Ovary (tissue), 9 donors: ENCODE measurements around the gene HLCS. TPM values are rescaled to one million over a fixed set of nuclear protein-coding genes. Genes with fewer than 3 reads are reported as not detected.

ENCODE experiments used
- DNase-seq, 5 donors: peaks; one replicate each; pipeline ENCODE4 v3.0.0-alpha.2; 2019 to 2020
- H3K27ac ChIP-seq, 2 donors: fragments of 200-600 bp; one replicate each; pipeline versions ENCODE4 v1.5.1 to v1.8.0; 2019 to 2022
- H3K27me3 ChIP-seq: fragments of 200-600 bp; one replicate; pipeline ENCODE4 v1.8.0; 2022
- H3K36me3 ChIP-seq: fragments of 200-600 bp; sonication (generic); one replicate; pipeline ENCODE4 v1.5.1; 2019
- H3K4me1 ChIP-seq: one replicate; pipeline ENCODE4 v1.8.1; 2013; ENCODE audit warnings: mild to moderate bottlenecking, moderate library complexity; ENCODE audit not compliant: insufficient read depth
- H3K4me3 ChIP-seq: fragments of 200-600 bp; sonication (generic); one replicate; pipeline ENCODE4 v1.5.1; 2017
- H3K9me3 ChIP-seq, 2 donors: fragments of 200-600 bp in 1 of 2; sonication (generic) in 1 of 2; one replicate each; pipeline versions ENCODE4 v1.5.1 to v1.8.1; 2013 to 2019; ENCODE audit warnings: mild to moderate bottlenecking in 1 of 2, moderate library complexity in 1 of 2
- CTCF ChIP-seq, 3 donors: fragments of 450-650 bp in 2 of 3; fragments of 200-600 bp in 1 of 3; IDR thresholded peaks; one replicate each; pipeline versions ENCODE4 v1.5.1 to v1.8.0; 2016 to 2022; ENCODE audit warnings: antibody characterized with exemption in 3 of 3, mild to moderate bottlenecking in 1 of 3
- EP300 ChIP-seq: sonication (generic); formaldehyde crosslinking; IDR thresholded peaks from one replicate; pipeline ENCODE4 v1.6.1; 2017; ENCODE audit warnings: antibody characterized with exemption
- POLR2A ChIP-seq: fragments of 450-650 bp; IDR thresholded peaks from one replicate; pipeline ENCODE4 v1.6.1; 2017; ENCODE audit warnings: antibody characterized with exemption, mild to moderate bottlenecking, moderate library complexity
- WGBS, 3 donors: extraction: QIAGEN DNeasy Blood & Tissue Kit in 1 of 3; methylation state at CpG; one replicate each; pipeline versions ENCODE4 v1.1.5 to v1.1.7; 2013 to 2017; 5-methylcytosine and 5-hydroxymethylcytosine counted together
- intact Hi-C, 4 donors: fragments of 100-400 bp; cut with DNase I; formaldehyde crosslinking; loops; one replicate each; pipeline versions ENCODE4 v1.11.0 to v1.15.1; 2022 to 2023
- polyA plus RNA-seq, 2 donors: library from polyadenylated mRNA; stranded (reverse); fragments of 200-250 nt in 1 of 2; fragments of 350-450 nt in 1 of 2; fragmentation: Illumina TruSeq in 1 of 2; extraction: RNeasy Lipid Tissue Mini Kit (QIAGEN cat#74804) in 1 of 2; gene quantifications; one replicate each; pipeline ENCODE4 v1.2.3, GENCODE V29; 2013 to 2014
- total RNA-seq, 7 donors: library from RNA; depleted of rRNA in 2 of 7; stranded (reverse); fragments of >200 nt in 2 of 7; fragmentation: NEBNext Ultra II Directional in 3 of 7; extraction: Animal tissue kit (Norgen Biotek cat#: 25700) in 3 of 7; gene quantifications; one replicate each; pipeline versions ENCODE4 v1.1.0 to v1.2.4, GENCODE V29; 2016 to 2023
- donor health status: DM: no; HTN: no; CAD: no; lungs with moderate emphysema.
- donor health status: DM: no; HTN: no; CAD: no.
- donor health status: Bipolar disorder and iron deficiency.
- donor health status: DM: yes; HTN: yes; CAD: no.
- donor health status: DM: no; HTN: no; CAD: no.
- donor health status: DM: yes; HTN: yes; CAD: no.

The HLCS gene
- total and polyA plus RNA-seq, 9 donors = 4.0 to 20.3 (median 12.4) TPM

- no peak for DNase-seq
- H3K9me3 ChIP-seq = no peaks in the 10 kb centered on the region
- H3K4me1 ChIP-seq = no peaks in the 10 kb centered on the region
- no peak overlapping the region for H3K4me3 ChIP-seq
- H3K27ac ChIP-seq = no peak overlapping the region
- intact Hi-C loops = no loop called here
- H3K27me3 ChIP-seq = no peaks in the 10 kb centered on the region
- WGBS, 3 donors = 51 to 69% (median 58%) methylated on average over 3 of the region's 3 CpGs
- H3K36me3 ChIP-seq = no peaks in the 10 kb centered on the region
- no peak for TF ChIP-seq CTCF (IDR thresholded peaks at IDR 0.05)
These were observed 62.3 kb downstream of the HLCS start for GRCh38 chr21:36904093-36904666.

GRCh38 chr21:36902793-36903192, 63.7 kb downstream of the HLCS start:
- no peaks in the 10 kb centered on the region for H3K27me3 ChIP-seq
- intact Hi-C loops = no loop called here
- no peak overlapping the region for H3K4me3 ChIP-seq
- no peak for DNase-seq
- no peaks in the 10 kb centered on the region for H3K36me3 ChIP-seq
- no peaks in the 10 kb centered on the region for H3K4me1 ChIP-seq
- no peaks in the 10 kb centered on the region for H3K9me3 ChIP-seq
- no peak for TF ChIP-seq EP300
- no peak for TF ChIP-seq POLR2A
- no peak for TF ChIP-seq CTCF (IDR thresholded peaks at IDR 0.05)
- WGBS, 3 donors = 75 to 83% (median 81%) methylated on average over 5 of the region's 5 CpGs
- no peak overlapping the region for H3K27ac ChIP-seq

- no peak overlapping the region for H3K4me3 ChIP-seq
- H3K27me3 ChIP-seq = no peaks in the 10 kb centered on the region
- TF ChIP-seq CTCF (IDR thresholded peaks at IDR 0.05) (no peak), POLR2A (no peak), EP300 (no peak)
- no peaks in the 10 kb centered on the region for H3K9me3 ChIP-seq
- H3K27ac ChIP-seq = no peak overlapping the region
- WGBS, 3 donors = 92 to 96% (median 93%) methylated on average over 8 of the region's 8 CpGs
- H3K4me1 ChIP-seq = no peaks in the 10 kb centered on the region
- intact Hi-C loops = no loop called here
- DNase-seq = no peak
- no peaks in the 10 kb centered on the region for H3K36me3 ChIP-seq
These were observed 64.1 kb downstream of the HLCS start for GRCh38 chr21:36902331-36902730.

DNA sequence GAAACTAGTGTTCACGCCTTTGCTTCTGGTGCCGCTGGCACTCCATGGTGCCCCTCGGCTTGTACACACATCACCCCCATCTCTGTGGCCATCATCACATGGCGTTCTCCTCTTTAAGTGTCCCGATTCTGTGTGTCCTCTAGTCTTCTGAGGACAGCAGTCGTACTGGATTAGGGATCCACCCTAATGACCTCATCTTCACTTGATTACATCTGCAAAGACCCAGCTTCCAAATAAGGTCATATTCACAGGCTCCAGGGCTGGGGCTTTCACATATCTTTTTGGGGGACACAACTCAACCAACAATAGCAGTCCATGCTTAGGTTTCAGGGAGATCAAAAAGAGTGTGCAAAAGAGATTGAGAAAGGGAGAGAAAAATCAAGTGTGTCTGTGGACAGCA, 64.9 kb downstream of the HLCS start:
- Histone ChIP-seq H3K9me3 (no peaks in the 10 kb centered on the region), H3K4me3 (no peak overlapping the region), H3K27ac (no peak overlapping the region), H3K27me3 (no peaks in the 10 kb centered on the region), H3K36me3 (no peaks in the 10 kb centered on the region), H3K4me1 (no peaks in the 10 kb centered on the region)
- TF ChIP-seq POLR2A (no peak), EP300 (no peak), CTCF (IDR thresholded peaks at IDR 0.05) (no peak)
- no peak for DNase-seq
- whole genome bisulfite sequencing, 3 donors = 92 to 96% (median 96%) methylated on average over 6 of the region's 6 CpGs
- intact Hi-C loops = no loop called here
